Stimulated activated CD8-positive, alpha-beta memory T cell treated with anti-CD3 and anti-CD28 coated beads, Interleukin-12 subunit alpha, Interleukin-12 subunit beta, amount 100 ng/mL, for 24 hours (primary cell): ENCODE data around the gene SLC25A22.
A peak's percentile ranks its signal among the peaks of the same experiment; 100 is the strongest.

Experiments
- DNase-seq: peaks from one replicate; pipeline ENCODE4 v3.0.0-alpha.2; 2020; ENCODE audit errors: extremely low read depth

Gene SLC25A22

DNA sequence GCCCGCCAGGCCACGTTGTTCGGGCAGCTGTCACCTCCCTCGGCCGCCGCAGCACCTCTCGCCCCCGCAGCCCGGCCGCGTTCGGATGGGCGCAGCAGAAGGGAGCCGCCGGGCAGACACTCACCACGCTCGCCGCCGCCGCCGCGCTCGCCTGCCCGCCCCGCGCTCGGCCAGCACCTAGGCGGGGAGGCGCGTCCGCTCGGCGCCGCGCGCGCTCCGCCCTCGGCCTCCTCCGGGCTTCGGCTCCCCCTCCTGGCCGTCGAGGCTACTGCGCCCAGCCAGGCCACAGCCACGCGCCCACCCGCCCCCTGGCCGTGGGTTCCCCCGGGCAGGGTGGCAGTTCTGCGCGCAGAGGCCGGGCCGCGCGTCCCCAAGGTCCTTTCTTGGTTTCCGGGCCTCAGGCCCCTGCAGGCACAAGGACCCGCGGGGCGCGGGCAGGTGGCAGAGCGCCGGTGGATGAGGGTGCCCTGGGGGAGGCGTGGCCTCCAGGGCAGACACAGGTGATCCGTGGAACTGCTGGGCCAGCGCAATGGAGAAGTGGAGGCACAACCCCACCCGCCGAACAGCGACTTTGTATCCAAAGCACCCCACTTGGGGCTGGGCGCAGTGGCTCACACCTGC is at the start of gene SLC25A22:
Gene SLC25A22, minus strand, starts transcription at position 189 of the 621 bp plus-strand sequence. CDS start 3,275 bp downstream, outside the sequence.
- DNase-seq: no peak

GRCh38 chr11:847876-848275 is 49.8 kb upstream of the SLC25A22 start:
- no peak for DNase-seq

GRCh38 chr11:846496-847098 is 48.5 kb upstream of the SLC25A22 start:
- DNase-seq: no peak

GRCh38 chr11:845872-846495 is 47.9 kb upstream of the SLC25A22 start:
- no peak for DNase-seq

GRCh38 chr11:844693-845644 is 46.9 kb upstream of the SLC25A22 start:
- DNase-seq: no peak

GRCh38 chr11:843818-844692 is 46.0 kb upstream of the SLC25A22 start:
- DNase-seq: no peak

GRCh38 chr11:843086-843734 is 45.1 kb upstream of the SLC25A22 start:
- DNase-seq: no peak

GRCh38 chr11:842370-843002 is 44.4 kb upstream of the SLC25A22 start, which contains the start of the genes POLR2L and TSPAN4:
POLR2L (minus strand) TSS chr11:842529; CDS start chr11:842508, 21 bp downstream.
TSPAN4 (plus strand) TSS chr11:842852; CDS start chr11:850305, 7,453 bp downstream.
- DNase-seq: peak; percentile 71

DNA sequence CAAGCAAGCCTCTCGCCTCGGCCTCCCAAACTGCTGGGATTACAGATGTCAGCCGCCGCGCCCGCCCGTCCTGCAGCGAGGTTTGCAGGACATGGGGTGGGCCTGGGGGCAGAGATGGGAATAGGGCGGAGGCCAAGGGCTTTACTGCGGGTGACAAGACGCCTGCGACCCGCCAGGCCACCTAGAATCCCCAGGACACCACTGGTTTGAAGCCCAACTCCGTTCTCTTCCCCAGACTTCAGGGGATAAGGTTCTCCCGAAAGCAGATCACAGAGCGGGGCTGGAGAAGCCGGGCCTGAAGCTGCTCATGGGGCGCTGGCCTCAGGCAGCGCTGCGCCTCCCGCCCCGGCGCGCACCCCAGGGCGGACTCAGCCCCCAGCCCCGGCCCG is 43.9 kb upstream of the SLC25A22 start:
- no peak for DNase-seq

DNA sequence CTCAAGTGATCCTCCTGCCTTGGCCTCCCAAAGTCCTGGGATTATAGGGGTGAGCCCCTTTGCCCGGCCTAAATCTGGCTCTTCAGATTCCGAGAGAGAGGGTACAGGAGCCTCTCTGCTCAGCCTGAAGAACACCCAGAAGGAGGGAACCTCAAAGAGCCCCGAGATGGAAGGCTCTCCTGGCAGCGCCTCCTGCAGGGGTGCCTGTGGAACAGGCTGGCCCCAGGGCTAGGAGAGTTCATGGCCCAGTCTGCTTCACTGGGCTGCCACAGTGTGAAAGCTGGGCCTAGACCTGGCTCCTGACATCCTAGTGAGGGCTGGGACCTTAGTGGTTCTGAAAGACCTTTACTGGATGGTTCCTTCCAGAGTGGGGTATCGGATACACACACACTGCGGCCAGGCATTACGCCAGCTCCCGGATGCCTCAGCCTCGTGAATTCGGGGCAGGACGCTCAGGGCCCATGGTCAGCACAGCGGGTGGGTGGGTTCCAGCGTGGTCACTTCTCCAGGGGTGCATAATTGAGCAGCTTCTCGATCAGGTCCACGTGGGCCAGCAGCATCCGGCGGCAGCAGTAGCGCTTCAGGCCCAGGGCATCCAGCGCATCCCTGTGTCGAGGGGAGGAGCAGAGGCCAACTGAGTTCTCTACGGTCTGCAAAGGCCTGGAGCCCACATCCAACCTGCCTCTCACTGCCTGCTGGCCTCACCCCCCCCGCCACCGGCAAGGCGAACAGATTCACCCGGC is 42.0 kb upstream of the SLC25A22 start:
- DNase-seq: no peak

DNA sequence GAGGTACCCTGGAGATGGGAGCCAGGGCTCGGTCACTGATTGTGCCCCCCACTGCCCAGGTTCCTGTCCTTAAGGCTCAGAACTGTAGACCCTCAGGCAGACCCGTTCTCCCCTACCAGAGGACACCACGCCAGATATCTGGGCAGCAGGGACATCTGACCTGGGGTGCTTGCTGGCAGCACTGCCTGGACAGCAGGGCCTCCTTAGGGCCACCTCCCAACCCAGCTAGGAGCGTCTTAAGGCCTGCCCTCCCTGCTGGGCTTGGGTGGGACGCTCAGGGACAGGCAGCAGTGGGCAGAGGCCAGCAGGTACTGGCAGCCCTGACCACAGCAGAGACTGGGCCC is 41.2 kb upstream of the SLC25A22 start:
- DNase-seq: no peak

DNA sequence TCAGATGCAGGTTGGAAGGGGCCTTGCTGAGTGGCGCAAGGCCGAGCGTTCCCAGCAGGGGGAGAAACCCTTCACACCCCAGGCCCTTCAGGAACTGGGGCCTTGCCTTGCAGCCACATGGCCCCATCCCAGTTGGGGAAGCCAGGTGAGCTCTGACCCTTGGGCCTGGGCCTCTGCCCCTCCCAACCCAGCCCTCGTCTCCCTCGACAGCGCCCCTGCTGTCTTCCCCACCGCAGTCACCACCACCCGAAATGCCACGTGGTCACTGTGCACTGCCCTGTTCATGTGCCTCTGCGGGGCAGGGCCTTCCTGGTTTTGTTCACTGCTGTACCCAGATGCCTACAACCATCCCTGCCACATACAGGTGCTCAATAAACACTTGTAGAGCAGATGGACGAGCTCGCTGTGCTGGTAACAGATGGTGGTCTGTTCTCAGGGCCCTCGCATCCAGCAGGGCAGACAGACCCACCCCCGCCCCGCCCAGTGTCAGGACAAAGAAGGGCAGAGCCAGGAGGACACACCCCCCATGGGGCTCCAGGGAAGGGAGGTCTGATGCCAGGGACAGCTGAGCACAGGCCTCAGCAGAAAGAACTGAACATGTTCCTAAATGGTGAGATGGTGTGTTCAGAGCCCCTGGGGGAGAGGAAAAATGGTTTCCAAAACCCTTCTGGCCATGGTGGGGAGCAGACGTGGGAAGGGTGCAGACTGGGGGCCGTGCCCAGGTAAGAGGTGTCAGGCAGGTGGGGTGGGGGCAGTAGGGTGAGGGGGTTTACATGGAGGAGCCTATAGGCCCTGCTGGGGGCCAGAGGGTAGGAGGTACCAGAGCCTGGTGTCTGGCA is 40.6 kb upstream of the SLC25A22 start:
- DNase-seq: no peak

DNA sequence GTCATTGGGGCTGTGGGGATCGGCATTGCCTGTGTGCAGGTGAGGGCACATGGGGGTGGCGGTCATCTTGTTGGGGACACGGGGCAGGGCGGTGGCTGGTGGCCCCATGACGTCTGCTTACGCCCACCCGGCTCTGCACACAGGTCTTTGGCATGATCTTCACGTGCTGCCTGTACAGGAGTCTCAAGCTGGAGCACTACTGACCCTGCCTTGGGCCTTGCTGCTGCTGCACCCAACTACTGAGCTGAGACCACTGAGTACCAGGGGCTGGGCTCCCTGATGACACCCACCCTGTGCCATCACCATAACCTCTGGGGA is 39.9 kb upstream of the SLC25A22 start:
- DNase-seq: no peak

DNA sequence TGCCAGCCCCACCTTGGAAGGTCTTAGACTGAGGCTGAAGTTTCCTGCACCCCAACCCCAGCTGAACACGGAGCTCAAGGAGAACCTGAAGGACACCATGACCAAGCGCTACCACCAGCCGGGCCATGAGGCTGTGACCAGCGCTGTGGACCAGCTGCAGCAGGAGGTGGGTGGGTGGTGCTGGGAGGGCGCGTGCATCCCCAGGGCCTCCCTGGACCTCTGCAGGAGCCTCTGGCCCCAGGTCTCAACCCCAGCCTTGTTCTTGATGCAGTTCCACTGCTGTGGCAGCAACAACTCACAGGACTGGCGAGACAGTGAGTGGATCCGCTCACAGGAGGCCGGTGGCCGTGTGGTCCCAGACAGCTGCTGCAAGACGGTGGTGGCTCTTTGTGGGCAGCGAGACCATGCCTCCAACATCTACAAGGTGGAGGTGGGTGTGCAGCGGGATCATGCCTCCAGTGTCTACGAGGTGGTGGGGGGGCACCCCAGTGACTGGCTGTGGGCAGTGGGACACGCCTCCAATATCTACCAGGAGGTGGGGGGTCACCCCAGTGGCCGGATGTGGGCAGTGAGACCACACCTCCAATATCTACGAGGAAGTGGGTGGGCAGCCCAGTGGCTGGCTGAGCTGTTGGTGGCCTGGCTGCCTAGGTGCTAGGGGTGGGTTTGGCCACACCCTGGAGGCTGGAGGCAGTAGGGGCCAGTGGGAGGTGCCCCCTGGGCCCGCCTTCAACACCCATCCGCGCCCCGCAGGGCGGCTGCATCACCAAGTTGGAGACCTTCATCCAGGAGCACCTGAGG is 39.3 kb upstream of the SLC25A22 start:
- DNase-seq: no peak

DNA sequence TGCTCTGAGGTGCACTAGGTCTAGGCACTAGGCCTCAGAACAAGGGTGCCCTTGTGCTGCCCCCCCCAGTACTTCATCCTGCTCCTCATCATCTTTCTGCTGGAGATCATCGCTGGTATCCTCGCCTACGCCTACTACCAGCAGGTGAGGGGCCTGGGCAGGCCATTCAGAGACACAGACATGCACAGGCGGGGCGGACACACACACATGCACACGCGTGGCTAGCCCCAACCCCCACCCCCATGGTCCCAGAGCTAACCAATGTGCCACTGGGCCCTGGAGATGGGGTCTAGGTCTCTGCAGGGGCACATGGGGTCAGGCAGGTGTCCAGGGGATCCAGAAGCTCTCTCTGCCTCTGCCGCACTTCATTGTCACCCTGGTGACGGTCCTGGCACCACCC is 38.6 kb upstream of the SLC25A22 start:
- DNase-seq: no peak

DNA sequence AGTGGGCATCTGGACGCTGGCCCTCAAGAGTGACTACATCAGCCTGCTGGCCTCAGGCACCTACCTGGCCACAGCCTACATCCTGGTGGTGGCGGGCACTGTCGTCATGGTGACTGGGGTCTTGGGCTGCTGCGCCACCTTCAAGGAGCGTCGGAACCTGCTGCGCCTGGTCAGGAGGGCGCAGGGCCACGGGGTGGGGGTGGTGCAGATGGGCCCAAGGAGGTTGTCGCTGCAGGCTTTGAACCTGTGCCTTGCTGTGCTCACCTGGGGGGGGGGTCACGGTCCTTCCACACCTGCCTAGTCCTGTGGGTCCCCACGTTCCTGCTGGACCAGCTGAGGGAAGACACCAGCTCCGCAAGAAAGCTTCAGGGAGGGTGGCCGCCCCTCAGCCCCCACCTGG is 38.2 kb upstream of the SLC25A22 start:
- DNase-seq: no peak

DNA sequence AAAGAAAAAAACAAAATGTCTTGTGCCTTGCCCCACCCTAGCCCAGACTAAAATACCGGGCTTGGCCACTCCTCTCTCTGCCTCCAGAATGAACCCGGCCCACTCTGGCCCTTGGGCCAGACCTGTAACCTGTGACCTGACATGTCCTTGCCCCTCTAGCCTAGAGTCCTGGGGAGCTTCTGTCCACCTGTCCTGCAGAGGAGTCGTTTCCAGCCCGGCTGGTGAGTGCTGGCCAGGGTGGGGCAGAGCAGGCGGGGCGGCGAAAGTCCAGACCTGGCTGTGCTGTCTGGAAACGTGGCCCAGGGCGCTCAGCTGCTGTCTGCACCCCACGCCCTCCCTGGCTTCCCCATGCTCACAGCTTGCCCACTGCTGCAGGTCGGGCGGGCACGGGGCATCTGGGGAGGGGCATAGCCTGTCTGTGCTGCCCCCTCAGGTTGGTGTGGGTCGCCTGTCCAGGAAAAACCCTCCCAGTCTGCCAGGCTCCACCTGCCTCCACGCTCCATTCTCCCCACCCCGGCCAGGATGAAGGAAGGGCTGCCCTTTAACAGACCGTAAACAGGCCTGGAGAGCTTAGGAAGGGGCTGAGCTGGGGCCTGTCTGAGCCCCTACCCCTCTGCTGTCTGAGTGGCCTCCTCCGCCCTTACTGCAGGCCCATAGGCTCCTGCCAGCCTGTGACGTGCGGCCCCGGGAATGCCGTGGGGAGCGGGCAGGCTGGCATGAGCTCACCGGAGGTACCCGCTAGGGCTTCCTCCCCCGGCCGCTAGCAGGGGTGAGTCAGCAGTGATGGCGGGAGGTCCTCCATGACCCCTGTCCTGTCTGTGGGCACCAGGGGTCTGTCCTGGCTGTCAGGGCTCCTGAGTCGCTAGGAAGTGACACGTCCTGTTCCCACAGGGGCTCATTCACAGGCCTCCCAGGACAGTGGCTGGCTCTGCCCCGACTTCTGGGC is 36.6 kb upstream of the SLC25A22 start:
- no peak for DNase-seq
